ENCODE results near the gene PVALEF. TPM values are rescaled to one million over a fixed set of nuclear protein-coding genes. Genes with fewer than 3 reads are reported as not detected.

PVALEF gene
- total and polyA plus RNA-seq, 2 of the 8 experiments (the other 6 are each of a cell fraction or from before 2014, with no cell fraction given) = 0.03 TPM; not detected in 1

DNA sequence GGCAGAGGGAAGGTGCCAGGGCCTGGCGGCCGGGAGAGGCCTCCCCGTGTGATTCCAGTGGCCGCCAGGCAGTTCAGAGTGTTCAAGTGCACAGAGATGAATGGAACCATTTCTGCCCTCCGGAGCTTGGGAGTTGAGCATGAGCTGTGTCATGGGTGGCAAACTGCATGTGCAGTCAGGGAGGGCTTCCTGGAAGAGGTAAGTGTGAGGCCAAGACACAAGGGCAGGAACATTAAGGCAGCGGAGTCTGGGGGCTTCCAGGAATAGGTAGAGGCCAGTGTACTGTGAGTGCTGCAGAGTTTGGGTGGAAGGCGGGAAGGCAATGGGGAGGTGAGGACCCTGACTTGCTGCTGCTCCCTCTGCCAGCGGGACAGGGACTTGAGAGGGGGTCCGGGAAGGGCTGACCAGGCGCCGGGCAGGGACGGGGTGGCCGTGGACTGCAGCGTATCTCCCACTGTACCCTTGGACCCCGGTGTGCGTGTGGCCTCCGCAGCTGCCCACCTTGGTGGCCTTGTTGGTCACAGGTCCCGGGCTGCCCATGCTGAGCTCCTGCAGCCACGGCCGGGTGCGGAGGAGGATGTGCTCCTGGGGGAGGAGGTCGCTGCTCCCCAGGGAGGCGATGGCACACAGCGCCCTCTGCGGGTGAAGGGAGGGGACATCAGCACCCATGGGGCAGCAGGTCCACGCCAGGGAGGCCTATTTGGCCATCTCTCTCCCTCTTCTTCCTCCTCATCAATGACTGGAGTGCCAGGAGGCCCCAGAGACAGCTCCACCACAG, 64.9 kb downstream of the PVALEF start (continued):
- peak; percentile 12 to 45; a peak in 3 of 4 replicates for TF ChIP-seq RAD21 (IDR thresholded peaks at IDR 0.05 in 1 of 2, conservative IDR thresholded peaks at IDR 0.05 in 1 of 2; ENCODE audit: low read depth in 2 of 2, low read length in 2 of 2)
- TF ChIP-seq GTF2F1 (IDR thresholded peaks at IDR 0.05; ENCODE audit: borderline replicate concordance, low read depth, low read length) = no peak
